HEK293 (cell line): ENCODE results near the gene AK9.

Source experiments
- CTCF ChIA-PET: fragments of 350-600 bp; formaldehyde crosslinking; extraction: SDS; loops from one replicate; lab custom pipeline; 2021; ENCODE audit warnings: antibody characterized with exemption; lab: Yijun Ruan, JAX
- POLR2A ChIA-PET: fragments of 300-600 bp; formaldehyde crosslinking; extraction: SDS; loops from one replicate; lab custom pipeline; 2020; ENCODE audit warnings: antibody characterized with exemption, inconsistent platforms; lab: Yijun Ruan, JAX
- H3K27ac ChIP-seq: fragments of 200-500 bp; sonication (Bioruptor generic); 2 replicates; pipeline ENCODE4 v1.5.1; 2014; ENCODE audit warnings: low read depth, low read length, control low read depth, inconsistent platforms; ENCODE audit errors: extremely low read depth
- H3K36me3 ChIP-seq, 2 experiments: fragments of 200-500 bp in 1 of 2; sonication (Bioruptor generic) in 1 of 2; 1 replicate in 1 of 2; 2 replicates in 1 of 2; pipeline ENCODE4 v1.5.1; 2014 to 2017; ENCODE audit warnings: inconsistent platforms in 2 of 2, low read length in 2 of 2; ENCODE audit not compliant: control insufficient read depth in 2 of 2, insufficient read depth in 1 of 2
- H3K4me1 ChIP-seq: fragments of 200-500 bp; sonication (Bioruptor generic); 2 replicates; pipeline ENCODE4 v1.5.1; 2014; ENCODE audit warnings: mild to moderate bottlenecking, low read length, inconsistent platforms; ENCODE audit not compliant: control insufficient read depth, insufficient read depth
- H3K4me3 ChIP-seq: 2 replicates; pipeline ENCODE4 v1.5.1; 2011; ENCODE audit warnings: low read depth, mild to moderate bottlenecking, control low read depth, low read length, moderate library complexity
- H3K9me3 ChIP-seq: fragments of 200-500 bp; sonication (Bioruptor generic); 2 replicates; pipeline ENCODE4 v1.5.1; 2014; ENCODE audit warnings: low read depth, low read length, inconsistent platforms; ENCODE audit not compliant: control insufficient read depth, insufficient read depth
- AEBP2 ChIP-seq: fragments of 450-650 bp; formaldehyde crosslinking; IDR thresholded peaks from 2 replicates; pipeline ENCODE4 v1.5.1; 2016; ENCODE audit warnings: missing biosample characterization, missing genetic modification characterization, borderline replicate concordance
- HIC1 ChIP-seq: fragments of 450-650 bp; formaldehyde crosslinking; IDR thresholded peaks from 2 replicates; pipeline ENCODE4 v1.5.1; 2016; ENCODE audit warnings: missing biosample characterization, missing genetic modification characterization
- PBX3 ChIP-seq: sonication (generic); formaldehyde crosslinking; IDR thresholded peaks from 2 replicates; pipeline ENCODE4 v1.8.1; 2022; ENCODE audit warnings: mild to moderate bottlenecking, moderate library complexity, missing genetic modification reagents
- PRDM1 ChIP-seq: fragments of 450-650 bp; formaldehyde crosslinking; IDR thresholded peaks from 2 replicates; pipeline ENCODE4; 2016; ENCODE audit warnings: missing biosample characterization, missing genetic modification characterization
- ZNF121 ChIP-seq: fragments of 450-650 bp; formaldehyde crosslinking; IDR thresholded peaks from 2 replicates; pipeline ENCODE4 v1.5.1; 2016; ENCODE audit warnings: missing biosample characterization, missing genetic modification characterization
- ZNF157 ChIP-seq: fragments of 450-650 bp; formaldehyde crosslinking; IDR thresholded peaks from 2 replicates; pipeline ENCODE4 v1.5.1; 2016; ENCODE audit warnings: missing biosample characterization, missing genetic modification characterization
- ZNF221 ChIP-seq: fragments of 450-650 bp; formaldehyde crosslinking; IDR thresholded peaks from 2 replicates; pipeline ENCODE4 v1.5.1; 2017; ENCODE audit warnings: missing biosample characterization, missing genetic modification characterization, borderline replicate concordance
- ZNF280C ChIP-seq: fragments of 450-650 bp; formaldehyde crosslinking; IDR thresholded peaks from 2 replicates; pipeline ENCODE4 v1.5.1; 2016; ENCODE audit warnings: missing biosample characterization, missing genetic modification characterization
- ZNF311 ChIP-seq: fragments of 450-650 bp; formaldehyde crosslinking; IDR thresholded peaks from 2 replicates; pipeline ENCODE4 v1.5.1; 2017; ENCODE audit warnings: missing biosample characterization, missing genetic modification characterization, borderline replicate concordance
- ZNF354C ChIP-seq: fragments of 450-650 bp; formaldehyde crosslinking; IDR thresholded peaks from 2 replicates; pipeline ENCODE4 v1.5.1; 2016; ENCODE audit warnings: missing biosample characterization, missing genetic modification characterization, low read depth, borderline replicate concordance
- ZNF362 ChIP-seq: fragments of 450-650 bp; formaldehyde crosslinking; IDR thresholded peaks from 2 replicates; pipeline ENCODE4 v1.5.1; 2016; ENCODE audit warnings: missing biosample characterization, missing genetic modification characterization
- ZNF398 ChIP-seq: fragments of 450-650 bp; formaldehyde crosslinking; IDR thresholded peaks from 2 replicates; pipeline ENCODE4 v1.5.1; 2017; ENCODE audit warnings: missing biosample characterization, missing genetic modification characterization
- ZNF501 ChIP-seq: fragments of 450-650 bp; formaldehyde crosslinking; IDR thresholded peaks from 2 replicates; pipeline ENCODE4 v1.5.1; 2016; ENCODE audit warnings: missing biosample characterization, missing genetic modification characterization
- ZNF529 ChIP-seq: fragments of 450-650 bp; formaldehyde crosslinking; IDR thresholded peaks from 2 replicates; pipeline ENCODE4 v1.5.1; 2017; ENCODE audit warnings: missing genetic modification characterization, missing biosample characterization; ENCODE audit not compliant: insufficient replicate concordance
- ZNF701 ChIP-seq: fragments of 450-650 bp; formaldehyde crosslinking; IDR thresholded peaks from 2 replicates; pipeline ENCODE4 v1.5.1; 2016; ENCODE audit warnings: missing biosample characterization, missing genetic modification characterization
- ZNF792 ChIP-seq: fragments of 450-650 bp; formaldehyde crosslinking; IDR thresholded peaks from 2 replicates; pipeline ENCODE4 v1.5.1; 2016; ENCODE audit warnings: missing biosample characterization, missing genetic modification characterization
- ZNF837 ChIP-seq: fragments of 450-650 bp; formaldehyde crosslinking; IDR thresholded peaks from 2 replicates; pipeline ENCODE4 v1.5.1; 2016; ENCODE audit warnings: missing biosample characterization, missing genetic modification characterization
- ZSCAN4 ChIP-seq: fragments of 450-650 bp; formaldehyde crosslinking; IDR thresholded peaks from 2 replicates; pipeline ENCODE4 v1.5.1; 2017; ENCODE audit warnings: missing biosample characterization, missing genetic modification characterization
- ZXDB ChIP-seq: fragments of 450-650 bp; formaldehyde crosslinking; IDR thresholded peaks from 2 replicates; pipeline ENCODE4 v1.5.1; 2016; ENCODE audit warnings: missing biosample characterization, missing genetic modification characterization

The AK9 gene

GRCh38 chr6:109456710-109457561, 234.1 kb downstream of the AK9 start:
- H3K27ac ChIP-seq, result no peak overlapping the region
- H3K9me3 ChIP-seq, result no peaks in the 10 kb centered on the region
- no peaks in the 10 kb centered on the region for H3K4me1 ChIP-seq
- TF ChIP-seq ZNF157 (tag by site-specific recombination), result no peak
- TF ChIP-seq ZNF501 (tag by site-specific recombination), result no peak
- TF ChIP-seq PRDM1 (tag by site-specific recombination), result no peak
- no peak for TF ChIP-seq AEBP2 (tag by site-specific recombination)
- POLR2A ChIA-PET, result interaction anchor here (0.7 to 5.2 kb wide), 3 partner anchors 12 to 26 kb away, joined by 3 to 39 read pairs (median 13); partner anchors contain the start of genes PPIL6 and SMPD2
- H3K4me3 ChIP-seq, result no peak overlapping the region
- H3K36me3 ChIP-seq, result peaks cover 4 to 26% of the 10 kb centered on the region in 2 experiments; a peak in 2 of 3 replicates
- CTCF ChIA-PET, result interaction anchor here (0.9 to 1.4 kb wide), 5 partner anchors 8 to 269 kb away, joined by 3 to 4 read pairs (median 3); partner anchors contain the start of genes CD164, PPIL6 and SMPD2

GRCh38 chr6:109456111-109456583, 234.9 kb downstream of the AK9 start:
- ChIA-PET CTCF (interaction anchor here (0.6 to 3.3 kb wide), 4 partner anchors 8 to 268 kb away, joined by 3 to 21 read pairs (median 4); partner anchors contain the start of genes PPIL6 and SMPD2), POLR2A (interaction anchor here (1.2 to 5.2 kb wide), 3 partner anchors 11 to 73 kb away, joined by 7 to 39 read pairs (median 13); partner anchors contain the start of genes CD164, PPIL6 and SMPD2)
- Histone ChIP-seq H3K36me3 (peaks cover under 1 to 26% of the 10 kb centered on the region in 2 experiments; a peak in 2 of 3 replicates), H3K27ac (peak overlapping the region; percentile 39; the same call in 1 of the 2 replicates), H3K9me3 (no peaks in the 10 kb centered on the region), H3K4me1 (no peaks in the 10 kb centered on the region), H3K4me3 (peak overlapping the region; percentile 78)
- 0 out of 2 replicates have a peak, but pooled peaks have one; percentile 77 for TF ChIP-seq ZNF792 (tag by site-specific recombination)
- TF ChIP-seq ZNF121, result no peak
- TF ChIP-seq ZNF354C (tag by site-specific recombination), result no peak
- peak; percentile 55 for TF ChIP-seq HIC1
- TF ChIP-seq ZNF221 (tag by site-specific recombination), result no peak
- 0 out of 2 replicates have a peak, but pooled peaks have one; percentile 41 for TF ChIP-seq PBX3 (CRISPR knock-in tag)
- TF ChIP-seq ZNF311 (tag by site-specific recombination), result no peak
- no peak for TF ChIP-seq ZNF362 (tag by site-specific recombination)
- no peak for TF ChIP-seq ZXDB (tag by site-specific recombination)
- TF ChIP-seq ZSCAN4, result no peak
- no peak for TF ChIP-seq ZNF280C (tag by site-specific recombination)
- no peak for TF ChIP-seq ZNF701 (tag by site-specific recombination)
- TF ChIP-seq PRDM1 (tag by site-specific recombination), result no peak
- peak; percentile 54; the same call in 1 of the 2 replicates for TF ChIP-seq ZNF501 (tag by site-specific recombination)
- no peak for TF ChIP-seq ZNF837
- TF ChIP-seq ZNF529 (tag by site-specific recombination), result no peak
- 0 out of 2 replicates have a peak, but pooled peaks have one; percentile 7 for TF ChIP-seq ZNF398 (tag by site-specific recombination)
